GM19193 (cell line): ENCODE measurements around the gene KLK15.

Source experiments
- POLR2A ChIP-seq: IDR thresholded peaks from 4 replicates; pipeline ENCODE4 v1.6.1; 2011; ENCODE audit not compliant: insufficient read depth, insufficient read length; ENCODE audit errors: extremely low read depth

Gene KLK15

DNA sequence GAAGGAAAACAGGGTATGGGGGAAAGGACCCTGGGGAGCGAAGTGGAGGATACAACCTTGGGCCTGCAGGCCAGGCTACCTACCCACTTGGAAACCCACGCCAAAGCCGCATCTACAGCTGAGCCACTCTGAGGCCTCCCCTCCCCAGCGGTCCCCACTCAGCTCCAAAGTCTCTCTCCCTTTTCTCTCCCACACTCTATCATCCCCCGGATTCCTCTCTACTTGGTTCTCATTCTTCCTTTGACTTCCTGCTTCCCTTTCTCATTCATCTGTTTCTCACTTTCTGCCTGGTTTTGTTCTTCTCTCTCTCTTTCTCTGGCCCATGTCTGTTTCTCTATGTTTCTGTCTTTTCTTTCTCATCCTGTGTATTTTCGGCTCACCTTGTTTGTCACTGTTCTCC lies 24.0 kb upstream of the KLK15 start:
- no peak for TF ChIP-seq POLR2A

DNA sequence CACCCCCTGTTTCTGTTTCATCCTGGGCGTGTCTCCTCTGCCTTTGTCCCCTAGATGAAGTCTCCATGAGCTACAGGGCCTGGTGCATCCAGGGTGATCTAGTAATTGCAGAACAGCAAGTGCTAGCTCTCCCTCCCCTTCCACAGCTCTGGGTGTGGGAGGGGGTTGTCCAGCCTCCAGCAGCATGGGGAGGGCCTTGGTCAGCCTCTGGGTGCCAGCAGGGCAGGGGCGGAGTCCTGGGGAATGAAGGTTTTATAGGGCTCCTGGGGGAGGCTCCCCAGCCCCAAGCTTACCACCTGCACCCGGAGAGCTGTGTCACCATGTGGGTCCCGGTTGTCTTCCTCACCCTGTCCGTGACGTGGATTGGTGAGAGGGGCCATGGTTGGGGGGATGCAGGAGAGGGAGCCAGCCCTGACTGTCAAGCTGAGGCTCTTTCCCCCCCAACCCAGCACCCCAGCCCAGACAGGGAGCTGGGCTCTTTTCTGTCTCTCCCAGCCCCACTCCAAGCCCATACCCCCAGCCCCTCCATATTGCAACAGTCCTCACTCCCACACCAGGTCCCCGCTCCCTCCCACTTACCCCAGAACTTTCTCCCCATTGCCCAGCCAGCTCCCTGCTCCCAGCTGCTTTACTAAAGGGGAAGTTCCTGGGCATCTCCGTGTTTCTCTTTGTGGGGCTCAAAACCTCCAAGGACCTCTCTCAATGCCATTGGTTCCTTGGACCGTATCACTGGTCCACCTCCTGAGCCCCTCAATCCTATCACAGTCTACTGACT lies 21.4 kb upstream of the KLK15 start, which contains the start of gene KLK3:
Gene KLK3, plus strand, starts transcription at position 280 of the 775 bp plus-strand sequence. Its CDS starts 41 bp downstream, at position 321.
- TF ChIP-seq POLR2A, result no peak

DNA sequence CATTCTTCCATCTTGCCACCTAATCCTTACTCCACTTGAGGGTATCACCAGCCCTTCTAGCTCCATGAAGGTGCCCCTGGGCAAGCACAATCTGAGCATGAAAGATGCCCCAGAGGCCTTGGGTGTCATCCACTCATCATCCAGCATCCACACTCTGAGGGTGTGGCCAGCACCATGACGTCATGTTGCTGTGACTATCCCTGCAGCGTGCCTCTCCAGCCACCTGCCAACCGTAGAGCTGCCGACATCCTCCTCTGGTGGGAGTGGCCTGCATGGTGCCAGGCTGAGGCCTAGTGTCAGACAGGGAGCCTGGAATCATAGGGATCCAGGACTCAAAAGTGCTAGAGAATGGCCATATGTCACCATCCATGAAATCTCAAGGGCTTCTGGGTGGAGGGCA lies 18.2 kb upstream of the KLK15 start:
- no peak for TF ChIP-seq POLR2A

DNA sequence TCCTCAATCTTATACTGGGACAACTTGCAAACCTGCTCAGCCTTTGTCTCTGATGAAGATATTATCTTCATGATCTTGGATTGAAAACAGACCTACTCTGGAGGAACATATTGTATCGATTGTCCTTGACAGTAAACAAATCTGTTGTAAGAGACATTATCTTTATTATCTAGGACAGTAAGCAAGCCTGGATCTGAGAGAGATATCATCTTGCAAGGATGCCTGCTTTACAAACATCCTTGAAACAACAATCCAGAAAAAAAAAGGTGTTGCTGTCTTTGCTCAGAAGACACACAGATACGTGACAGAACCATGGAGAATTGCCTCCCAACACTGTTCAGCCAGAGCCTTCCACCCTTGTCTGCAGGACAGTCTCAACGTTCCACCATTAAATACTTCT lies 17.4 kb upstream of the KLK15 start:
- TF ChIP-seq POLR2A, result no peak

DNA sequence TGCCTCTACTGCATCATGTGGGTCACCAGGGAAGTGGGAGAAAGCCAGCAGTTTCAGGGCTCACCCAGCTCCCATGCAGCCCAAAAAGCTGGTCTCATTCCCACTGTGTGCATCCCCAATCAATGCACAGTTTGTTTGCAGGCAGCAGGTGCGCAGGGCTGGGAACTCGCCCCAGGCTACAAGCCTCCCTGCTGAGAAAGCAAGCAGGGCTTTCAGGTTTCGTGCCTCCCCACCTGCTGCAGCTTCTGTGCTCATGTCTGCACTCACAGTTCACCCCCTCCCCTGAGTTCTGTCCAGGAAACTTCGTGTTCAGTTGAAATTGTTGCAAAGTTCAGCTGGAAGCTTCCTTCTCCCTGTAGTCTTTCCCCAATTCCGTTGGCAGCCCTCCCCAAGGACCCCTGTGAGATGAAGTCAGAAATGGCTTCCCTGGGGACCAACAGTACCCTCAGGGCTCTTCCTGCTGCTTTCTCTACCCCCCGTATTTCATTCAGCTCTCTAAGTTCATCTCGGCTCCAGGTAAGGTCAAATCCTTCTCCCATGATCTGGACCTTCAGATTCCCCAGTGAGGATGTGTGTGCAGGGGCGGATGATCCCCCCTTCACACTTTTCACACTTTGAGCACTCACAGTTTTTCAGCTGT lies 11.0 kb upstream of the KLK15 start:
- no peak for TF ChIP-seq POLR2A

DNA sequence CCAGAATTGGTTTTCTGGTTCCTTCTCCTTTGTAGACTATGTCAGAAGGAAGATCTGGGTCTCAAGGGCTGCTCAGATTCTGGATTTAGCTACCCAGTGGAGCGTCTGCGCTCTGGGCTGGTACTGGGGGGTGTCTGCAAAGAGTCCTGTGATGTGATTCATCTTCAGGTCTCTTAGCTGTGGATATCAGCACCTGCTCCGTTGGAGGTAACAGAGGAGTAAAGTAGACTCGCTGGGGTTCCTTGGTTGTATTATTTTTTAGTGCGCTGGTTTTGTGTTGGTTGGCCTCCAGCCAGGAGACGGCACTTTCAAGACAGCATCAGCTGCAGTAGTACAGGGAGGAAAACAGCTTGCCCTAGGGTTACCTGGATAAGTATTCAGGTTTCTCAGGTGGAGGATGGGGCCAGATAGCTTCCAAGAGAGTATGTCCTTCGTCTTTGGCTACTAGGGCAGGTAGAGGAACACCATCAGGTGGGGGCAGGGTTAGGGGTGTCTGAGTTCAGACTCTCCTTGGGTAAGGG lies 10.4 kb upstream of the KLK15 start:
- TF ChIP-seq POLR2A, result no peak

DNA sequence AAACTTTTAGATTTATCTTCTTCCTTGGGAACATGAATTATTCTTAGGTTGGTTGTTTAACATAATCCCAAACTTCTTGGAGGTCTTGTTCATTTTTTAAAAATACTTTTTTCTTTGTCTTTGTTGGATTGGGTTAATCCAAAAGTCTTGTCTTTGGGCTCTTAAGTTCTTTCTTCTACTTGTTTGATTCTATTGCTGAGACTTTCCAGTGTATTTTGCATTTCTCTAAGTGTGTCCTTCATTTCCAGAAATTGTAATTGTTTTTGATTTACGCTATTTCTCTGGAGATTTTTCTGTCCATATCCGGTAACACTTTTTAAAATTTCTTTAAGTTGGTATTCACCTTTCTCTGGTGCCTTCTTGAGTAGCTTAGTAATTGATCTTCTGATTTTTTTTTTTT lies 9.8 kb upstream of the KLK15 start:
- no peak for TF ChIP-seq POLR2A

DNA sequence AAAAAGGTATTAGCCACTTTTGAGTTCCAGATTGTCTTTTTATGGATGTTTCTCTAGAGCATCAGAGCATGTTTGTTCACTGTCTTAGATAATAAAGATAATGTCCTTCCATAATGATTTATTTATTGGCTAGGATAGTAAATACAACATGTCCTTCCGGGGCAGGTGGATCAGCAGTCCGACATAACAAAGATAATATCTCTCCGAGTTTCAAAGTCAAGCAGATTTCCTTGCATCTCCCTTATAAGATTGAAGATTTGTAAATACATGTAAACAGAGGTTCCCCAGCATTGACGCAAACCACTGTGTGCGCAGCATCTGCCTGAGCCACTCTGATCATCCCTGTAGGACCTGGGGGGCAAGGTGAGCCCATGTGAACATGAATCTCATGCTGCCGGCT lies 8.8 kb upstream of the KLK15 start:
- no peak for TF ChIP-seq POLR2A

DNA sequence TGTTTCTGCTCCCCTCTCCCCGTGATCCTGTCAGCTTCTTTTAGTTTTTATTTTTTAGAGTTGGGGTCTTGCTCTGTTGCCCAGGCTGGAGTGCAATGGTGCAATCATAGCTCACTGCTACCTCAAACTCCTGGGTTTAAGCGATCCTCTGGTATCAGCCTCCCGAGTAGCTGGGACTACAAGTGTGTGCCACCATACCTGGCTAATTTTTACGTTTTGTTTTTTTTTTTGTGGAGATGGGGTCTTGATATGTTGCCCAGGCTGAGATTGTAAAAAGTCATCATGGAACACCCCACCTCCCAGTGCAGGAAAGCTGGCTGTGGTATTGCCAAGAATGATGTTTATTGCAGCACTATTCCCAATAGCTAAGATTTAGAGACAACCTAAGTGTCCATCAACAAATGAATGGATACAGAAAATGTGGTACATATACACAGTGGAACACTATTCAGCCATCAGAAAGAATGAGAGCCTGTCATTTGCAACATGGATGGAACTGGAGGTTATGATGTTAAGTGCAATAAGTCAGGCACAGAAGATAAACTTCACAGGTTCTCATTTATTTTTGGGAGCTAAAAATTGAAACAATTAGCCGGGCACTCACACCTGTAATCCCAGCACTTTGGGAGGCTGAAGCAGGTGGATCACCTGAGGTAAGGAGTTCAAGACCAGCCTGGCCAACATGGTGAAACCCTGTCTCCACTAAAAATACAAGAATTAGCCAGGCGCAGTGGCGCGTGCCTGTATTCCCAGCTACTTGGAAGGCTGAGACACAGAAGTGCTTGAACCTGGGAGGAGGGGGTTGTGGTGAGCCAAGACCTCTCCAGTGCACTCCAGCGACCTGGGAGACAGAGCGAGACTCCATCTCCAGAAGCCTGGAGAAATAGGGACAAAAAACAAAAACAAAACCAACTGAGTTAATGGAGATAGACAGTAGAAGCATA lies 6.6 kb upstream of the KLK15 start:
- no peak for TF ChIP-seq POLR2A

DNA sequence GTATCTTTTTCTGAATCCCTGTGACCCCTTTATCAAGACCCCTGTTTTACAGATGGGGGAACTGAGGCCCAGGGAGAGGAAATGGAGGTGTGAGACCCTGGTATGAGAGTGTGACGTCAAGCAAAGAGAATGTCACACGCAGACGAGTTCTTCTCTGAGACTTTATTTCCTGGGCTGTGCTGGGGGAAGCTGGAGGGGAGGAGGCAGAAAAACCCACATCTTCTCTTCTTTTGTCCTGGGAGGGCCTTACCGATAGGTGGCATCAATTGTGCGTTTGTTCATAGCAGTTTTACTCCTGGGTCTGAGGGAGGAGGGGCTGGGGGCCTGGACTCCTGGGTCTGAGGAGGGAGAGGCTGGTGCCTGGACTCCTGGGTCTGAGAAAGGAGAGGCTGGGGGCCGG lies 4.9 kb upstream of the KLK15 start:
- no peak for TF ChIP-seq POLR2A

DNA sequence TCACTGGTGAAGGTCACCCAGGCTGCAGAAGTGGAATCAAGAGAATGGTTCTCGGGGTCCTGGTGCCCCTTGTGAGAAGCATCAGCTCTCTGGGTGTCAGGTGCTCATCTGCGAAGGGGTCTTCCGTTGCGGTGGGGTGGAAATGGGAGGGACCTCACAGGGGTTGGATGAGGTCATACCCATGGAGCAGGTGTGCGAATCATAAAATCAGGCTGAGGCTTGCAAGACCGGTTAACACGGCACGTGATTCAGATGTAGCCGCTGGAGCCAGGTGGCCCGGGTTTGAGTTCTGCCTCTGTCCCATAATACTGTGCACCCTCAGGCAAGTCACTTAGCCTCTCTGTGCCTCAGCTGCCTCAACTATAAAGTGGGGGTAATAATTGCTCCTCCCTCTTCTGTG lies 3.9 kb upstream of the KLK15 start:
- no peak for TF ChIP-seq POLR2A

DNA sequence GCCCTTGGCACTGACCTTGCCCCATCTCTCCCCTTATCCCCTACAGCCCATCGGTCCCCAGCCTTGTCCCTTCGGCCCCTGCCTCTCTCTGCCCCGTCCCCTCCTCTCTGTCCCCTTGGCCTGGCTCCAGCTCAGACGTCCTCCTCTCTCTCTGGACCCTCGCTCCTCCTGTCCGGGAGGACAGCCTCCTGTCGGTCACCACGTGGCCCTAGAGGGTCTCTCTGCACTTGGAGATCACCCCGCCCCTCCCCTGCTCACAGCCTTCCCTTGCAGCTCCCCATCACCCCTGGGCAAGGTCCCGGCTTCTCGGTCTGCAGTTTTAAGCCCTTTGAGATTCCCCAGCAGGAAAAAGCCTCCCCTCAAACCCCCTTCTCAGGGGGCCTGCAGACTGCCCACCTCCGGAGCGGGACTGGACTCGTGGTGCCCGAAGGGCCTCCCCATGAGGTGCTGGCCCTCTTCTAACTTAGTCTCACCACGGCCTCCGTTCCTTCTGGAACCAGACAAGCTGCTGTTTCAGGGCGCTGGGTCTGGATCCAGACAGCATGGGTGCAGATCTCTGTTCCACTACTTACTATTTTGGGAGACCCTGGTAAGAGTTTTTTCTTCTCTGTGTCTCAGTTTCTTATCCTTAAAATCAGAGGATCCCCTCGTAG lies 3.3 kb upstream of the KLK15 start:
- no peak for TF ChIP-seq POLR2A

DNA sequence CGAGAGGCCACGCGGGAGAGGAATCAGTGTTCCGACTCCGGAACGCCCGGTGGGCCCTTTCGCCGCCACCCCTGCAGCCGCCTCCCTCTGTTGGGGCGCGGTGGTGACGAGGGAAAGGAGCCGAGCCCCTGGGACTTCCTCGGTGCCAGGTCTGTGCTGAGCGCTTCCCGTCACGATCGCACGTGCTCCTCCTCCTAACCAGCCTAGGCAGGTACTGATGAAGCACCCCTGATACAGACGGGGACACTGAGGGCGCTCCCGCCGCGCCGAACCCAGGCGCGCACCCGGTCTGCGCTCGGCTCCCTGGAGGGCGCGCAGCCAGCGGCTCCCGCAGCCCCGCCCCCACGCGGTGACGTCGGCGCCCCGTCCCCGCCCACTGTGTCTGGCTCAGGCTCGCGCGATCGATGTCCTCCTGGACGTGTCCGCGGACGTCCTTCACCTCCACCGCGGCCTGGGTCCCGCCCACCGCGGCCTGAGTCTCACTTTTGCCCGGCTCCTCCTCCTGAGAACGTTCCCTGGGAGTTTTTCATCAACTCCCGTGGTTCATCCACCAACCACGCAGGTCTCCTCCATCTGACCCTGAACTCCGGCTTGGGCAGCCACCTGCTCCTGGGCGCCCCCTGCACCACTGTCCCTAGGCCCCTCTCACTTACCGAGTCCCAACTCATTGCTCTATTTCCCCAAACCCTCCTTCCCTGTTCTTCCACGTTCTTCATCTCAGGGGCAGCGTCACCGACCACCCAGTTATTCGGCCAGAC lies 2.6 kb upstream of the KLK15 start:
- peak; percentile 63 for TF ChIP-seq POLR2A
